HG03520 (cell line): ENCODE measurements around the gene SLC12A2.

Experiments
- ATAC-seq: cut with Tn5 transposase; IDR thresholded peaks from one replicate; pipeline ENCODE4 v1.9.1; 2021; ENCODE audit warnings: mild to moderate bottlenecking, moderate library complexity; ENCODE audit not compliant: unreplicated experiment

SLC12A2 gene

DNA sequence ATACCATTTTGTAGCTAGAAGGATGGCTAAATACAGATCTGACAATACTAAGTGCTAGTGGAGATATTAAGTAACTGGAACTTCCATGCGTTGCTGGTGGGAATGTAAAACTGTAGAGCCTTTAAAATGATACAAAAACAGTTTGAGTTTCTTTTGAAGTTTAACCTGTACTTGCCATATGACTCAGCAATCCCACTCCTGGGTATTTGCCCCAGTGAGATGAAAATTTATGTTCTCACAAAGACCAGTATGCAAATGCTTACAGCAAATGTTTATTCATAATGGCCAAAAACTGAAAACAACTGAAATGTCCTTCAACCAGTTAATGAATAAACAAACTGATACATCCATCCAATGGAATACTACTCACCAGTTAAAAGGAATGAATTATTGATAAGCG lies 137.3 kb downstream of the SLC12A2 start:
- no peak for ATAC-seq

DNA sequence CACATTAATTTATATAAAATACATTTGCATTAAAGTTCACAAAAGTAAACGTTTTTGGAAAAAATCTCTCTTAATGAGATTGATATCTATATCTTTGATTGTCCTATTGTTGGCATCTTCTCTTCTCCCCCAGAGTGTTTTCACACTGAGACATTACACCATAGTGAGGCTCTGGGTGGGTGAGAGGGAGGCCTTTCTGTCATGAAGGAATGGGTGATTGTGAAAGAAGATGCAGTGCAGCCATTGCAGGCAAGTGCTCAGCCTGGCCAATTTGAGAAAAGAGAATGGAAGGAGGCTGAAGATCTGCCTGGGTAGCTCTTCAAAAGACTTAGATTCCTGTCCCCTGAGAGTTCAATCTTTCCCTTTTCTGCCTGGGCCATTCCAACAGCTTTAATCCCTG lies 140.8 kb downstream of the SLC12A2 start:
- ATAC-seq: no peak

DNA sequence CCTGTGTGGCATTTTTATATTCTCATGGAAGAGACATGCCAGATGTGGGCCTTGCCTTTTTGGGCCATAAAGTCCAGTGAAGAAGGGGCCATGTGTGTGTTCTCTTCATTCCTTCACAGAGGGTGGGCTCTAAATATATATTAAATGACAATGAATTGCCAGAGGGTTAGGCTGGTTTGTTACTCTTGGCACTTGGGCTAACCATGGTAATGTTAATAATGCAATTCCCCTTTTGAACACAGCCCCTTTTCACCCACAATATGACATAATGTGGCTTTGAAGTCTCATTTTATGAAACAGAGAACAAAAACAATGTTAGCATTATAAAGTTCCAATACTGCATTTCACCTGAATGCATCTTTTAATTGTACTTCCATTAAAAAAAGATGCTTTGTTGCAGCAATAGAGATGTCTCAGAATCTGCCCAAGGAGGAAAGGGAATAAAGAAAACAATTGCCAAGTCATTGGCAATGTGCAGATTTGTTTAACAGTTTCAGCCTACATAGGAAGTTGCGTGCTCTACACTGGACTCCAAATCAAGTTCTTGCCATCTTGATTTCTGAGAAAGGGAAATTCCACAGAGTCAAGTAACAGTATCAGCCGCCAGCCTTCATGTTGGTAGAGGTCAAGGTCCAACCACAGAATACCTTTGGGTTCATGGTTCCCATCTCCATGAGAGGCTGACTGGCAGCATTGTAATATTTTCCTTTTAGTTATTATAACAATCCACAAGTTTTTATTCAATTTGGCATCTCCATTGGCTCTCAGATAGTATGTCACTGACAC lies 141.9 kb downstream of the SLC12A2 start:
- no peak for ATAC-seq

DNA sequence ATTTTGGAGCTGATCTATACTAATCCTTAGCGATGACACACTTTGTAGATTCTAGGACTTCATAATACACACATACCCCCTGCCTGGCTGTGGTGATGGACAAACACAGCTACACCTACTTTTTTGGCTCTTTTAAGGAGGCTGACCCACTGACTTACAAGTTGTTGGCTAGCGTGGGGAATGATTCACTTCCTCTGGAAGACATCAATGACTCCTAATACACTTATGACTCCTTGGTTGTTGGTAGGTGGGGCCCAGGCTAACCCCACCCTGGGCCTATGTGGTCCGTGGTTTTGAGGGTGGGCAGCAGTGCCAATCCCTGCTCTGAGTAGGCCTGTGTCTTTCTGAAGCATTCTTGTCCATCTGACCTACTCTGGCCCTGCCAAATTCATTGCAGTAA lies 144.4 kb downstream of the SLC12A2 start:
- ATAC-seq: no peak

DNA sequence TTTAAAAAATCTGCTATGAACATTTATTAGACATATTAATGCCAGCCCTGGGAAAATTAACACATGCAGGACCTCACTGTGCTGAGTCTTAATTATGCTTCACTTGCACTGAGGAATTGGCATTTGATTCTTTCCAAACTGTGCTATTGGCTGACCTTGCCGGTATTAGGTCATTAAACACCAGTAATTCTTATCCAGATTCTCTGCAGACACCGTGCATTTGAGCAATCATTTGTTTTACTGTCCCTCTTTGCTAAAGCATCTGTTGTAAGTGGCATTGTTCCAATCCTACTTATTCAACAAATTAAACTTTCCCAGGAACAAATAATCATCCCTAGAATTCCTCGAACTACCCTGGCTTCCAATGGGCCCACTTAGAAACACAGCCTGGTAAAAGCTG lies 145.0 kb downstream of the SLC12A2 start:
- no peak for ATAC-seq

DNA sequence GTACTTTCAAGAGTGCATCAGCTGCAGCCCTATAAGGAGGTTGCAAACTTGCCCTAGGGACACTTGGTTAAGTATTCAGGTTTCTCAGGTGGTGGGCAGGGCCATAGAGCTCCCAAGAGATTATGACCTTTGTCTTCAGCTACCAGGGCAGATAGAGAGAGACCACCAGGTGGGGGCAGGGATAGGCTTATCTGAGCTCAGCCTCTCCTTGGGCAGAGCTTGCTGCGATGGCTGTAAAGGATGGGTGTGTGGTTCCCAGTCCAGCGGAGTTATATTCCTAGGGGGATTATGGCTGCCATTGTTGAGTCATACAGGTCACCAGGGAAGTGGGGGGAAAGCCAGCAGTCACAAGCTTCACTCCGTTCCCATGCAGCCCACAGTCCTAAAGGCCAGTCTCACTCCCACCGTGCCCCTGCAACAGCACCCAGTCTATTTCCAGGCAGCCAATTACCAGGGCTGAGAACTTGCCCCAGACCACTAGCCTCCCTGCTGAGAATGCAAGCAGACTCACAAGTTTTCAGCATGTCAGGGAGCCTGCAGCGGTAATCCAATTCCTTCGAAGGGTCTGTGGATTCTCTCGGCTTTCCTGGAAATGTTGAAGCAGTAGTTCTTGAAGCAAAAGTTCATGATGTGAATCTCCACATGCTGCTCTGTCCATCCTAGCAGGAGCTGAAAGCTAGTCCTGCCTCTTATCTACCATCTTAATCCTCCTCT lies 151.5 kb downstream of the SLC12A2 start:
- no peak for ATAC-seq

DNA sequence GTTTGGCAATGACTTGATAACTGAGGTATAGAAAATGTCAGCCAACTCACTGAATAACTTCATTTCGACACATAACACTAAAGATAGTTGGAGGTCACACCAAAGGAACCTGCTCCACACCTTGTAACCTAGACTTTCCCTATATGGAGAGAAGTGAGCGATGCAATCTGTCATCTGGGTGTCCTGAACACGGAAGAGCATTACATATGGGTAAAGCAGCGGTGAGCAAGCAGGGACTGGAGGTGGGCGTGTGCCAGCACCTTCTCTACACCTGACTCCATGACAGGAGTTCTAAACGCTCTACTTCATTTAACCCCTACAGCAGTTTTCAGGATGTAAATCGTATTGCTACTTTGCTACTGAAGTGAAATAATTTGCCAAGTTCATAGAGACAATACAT lies 152.8 kb downstream of the SLC12A2 start:
- ATAC-seq: no peak

DNA sequence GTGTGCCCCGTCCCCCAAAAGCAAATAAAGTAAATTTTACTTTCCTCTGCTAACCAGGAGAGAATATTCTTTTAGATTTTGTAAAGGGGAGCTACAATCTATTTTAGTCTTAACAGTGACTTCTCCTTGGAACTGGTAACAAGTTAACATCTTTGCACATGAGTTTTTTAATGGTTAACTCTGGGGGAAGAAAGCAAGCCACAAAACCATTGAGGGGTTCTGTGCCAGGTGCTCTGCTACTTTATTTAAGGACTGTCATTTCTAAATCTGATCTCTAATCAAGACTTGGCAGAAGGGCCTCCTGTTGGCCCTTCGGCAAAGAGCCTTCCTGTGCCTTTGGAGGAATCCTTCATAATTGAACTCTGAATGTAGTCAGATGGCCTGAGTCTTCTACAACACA lies 153.4 kb downstream of the SLC12A2 start:
- no peak for ATAC-seq

DNA sequence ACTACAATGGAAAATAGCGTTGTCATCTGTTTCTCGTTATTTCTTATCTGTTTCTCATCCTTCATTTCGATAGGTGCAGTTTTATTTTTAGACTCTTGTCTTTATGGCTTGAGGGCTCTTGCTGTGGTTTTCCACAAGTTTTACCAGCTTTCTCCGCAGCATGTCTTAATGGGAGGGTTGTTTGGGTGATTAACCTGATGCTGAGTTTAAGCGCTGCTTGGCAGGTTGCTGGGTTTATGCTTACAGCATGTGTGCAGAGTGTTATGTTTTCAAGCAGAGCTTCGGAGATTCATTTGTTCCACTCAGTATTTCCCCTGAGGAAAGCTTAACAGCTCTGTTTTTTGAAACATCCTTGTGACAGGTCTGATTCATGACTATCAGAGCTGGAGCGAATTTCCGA lies 154.0 kb downstream of the SLC12A2 start:
- no peak for ATAC-seq
